GM18502 (cell line): ENCODE measurements around the gene STXBP6.

Experiments used
- ATAC-seq: cut with Tn5 transposase; IDR thresholded peaks from one replicate; pipeline ENCODE4 v1.9.1; 2021; ENCODE audit warnings: mild to moderate bottlenecking; ENCODE audit not compliant: unreplicated experiment, poor library complexity

The STXBP6 gene

GRCh38 chr14:24895622-24896021 lies 154.3 kb downstream of the STXBP6 start:
- ATAC-seq = no peak

DNA sequence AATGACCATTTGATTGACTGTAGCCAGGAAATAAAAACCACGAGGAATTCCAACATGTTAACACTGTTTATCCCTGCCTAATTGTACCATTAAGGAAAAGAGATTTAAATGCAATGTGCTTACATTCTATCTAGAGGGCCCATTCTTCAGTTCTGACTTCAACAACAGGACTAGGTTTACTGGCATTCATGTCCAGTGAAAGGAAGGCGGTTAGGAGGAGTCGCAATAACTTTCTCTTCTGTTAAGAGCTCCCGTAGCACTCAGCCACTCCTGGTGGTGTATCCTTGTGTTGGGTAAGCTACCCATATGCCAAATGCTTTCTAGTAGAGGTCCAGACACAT lies 154.7 kb downstream of the STXBP6 start:
- no peak for ATAC-seq

DNA sequence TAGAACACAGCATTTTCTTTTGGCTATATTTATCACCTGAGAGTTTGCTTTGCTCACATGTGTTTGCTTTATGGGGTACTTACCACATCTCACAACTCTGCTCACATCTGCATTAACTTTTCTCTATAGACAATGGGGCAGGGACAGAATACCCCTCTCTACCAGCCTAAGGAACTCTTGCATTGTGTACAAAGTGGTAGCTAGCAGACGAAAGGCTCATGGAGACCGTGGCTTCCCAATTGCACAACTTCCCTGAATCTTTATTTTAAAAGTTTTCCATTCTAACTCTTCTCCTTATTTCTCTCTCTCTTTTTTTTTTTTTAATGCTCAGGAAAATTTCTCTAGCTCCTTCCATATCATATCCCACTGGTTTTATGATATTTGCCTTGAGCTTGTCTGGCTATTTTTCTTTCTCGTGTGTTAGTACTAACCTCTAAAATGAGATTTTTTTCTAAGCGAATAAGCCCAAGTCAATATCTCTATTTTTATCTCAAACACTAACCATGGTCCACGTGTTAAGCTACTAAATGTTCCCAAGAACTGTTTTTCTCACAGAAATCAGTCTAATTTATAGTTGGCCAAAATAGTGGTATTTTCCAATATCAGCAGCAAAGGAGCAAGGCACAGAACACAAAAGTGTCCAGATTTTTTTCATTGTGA lies 155.2 kb downstream of the STXBP6 start:
- ATAC-seq = no peak

DNA sequence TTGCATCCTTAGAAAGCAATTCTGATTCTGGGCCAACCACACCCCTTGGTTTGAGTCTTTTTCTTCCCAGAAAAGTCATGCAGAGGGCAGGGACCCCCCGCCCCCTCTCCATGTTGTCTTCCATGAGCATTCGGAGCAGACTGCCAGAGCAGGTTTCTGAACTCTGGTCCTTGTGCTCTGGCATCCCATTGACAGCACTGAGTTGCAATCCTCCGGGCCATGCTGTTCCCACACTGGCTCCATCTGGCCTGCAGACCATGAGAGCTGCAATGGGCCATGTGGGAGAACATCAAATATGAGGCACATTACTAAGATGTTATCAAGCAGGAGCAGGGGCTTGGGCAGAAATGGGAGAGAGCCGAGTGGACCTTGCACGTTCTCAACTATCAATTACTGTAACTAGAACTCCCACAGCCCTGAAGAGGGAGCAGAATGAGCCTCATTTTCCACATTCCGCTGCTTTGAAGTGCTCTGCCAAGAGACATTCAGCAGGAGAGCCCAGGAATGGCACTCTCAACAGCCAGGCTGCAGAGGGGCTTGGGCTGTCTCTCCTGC lies 157.4 kb downstream of the STXBP6 start:
- no peak for ATAC-seq

- no peak for ATAC-seq
Observed at GRCh38 chr14:24891987-24892496, 157.9 kb downstream of the STXBP6 start.

DNA sequence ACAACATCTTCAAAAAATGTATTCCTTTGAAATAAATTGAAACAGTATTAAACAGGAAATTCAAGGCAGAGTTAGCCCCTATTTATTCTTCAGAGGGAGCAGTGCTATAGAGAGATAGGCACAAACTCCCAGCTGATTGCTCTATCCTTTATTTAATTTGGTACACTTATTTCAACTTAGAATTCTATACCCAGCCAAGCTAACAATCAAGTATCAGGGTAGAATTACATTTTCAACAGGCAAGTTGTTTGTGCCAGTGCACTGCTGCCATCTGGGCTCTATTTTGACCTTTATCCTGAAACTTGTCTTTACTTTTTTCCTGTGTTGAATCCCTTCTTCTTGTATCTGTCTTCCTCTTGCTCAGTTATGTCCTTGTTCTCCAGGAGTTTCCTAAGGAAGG lies 159.2 kb downstream of the STXBP6 start:
- no peak for ATAC-seq

GRCh38 chr14:24889843-24890242 lies 160.1 kb downstream of the STXBP6 start:
- no peak for ATAC-seq

GRCh38 chr14:24888532-24888931 lies 161.4 kb downstream of the STXBP6 start:
- ATAC-seq = no peak

- ATAC-seq = no peak
Observed at GRCh38 chr14:24887623-24888304, 162.2 kb downstream of the STXBP6 start.

DNA sequence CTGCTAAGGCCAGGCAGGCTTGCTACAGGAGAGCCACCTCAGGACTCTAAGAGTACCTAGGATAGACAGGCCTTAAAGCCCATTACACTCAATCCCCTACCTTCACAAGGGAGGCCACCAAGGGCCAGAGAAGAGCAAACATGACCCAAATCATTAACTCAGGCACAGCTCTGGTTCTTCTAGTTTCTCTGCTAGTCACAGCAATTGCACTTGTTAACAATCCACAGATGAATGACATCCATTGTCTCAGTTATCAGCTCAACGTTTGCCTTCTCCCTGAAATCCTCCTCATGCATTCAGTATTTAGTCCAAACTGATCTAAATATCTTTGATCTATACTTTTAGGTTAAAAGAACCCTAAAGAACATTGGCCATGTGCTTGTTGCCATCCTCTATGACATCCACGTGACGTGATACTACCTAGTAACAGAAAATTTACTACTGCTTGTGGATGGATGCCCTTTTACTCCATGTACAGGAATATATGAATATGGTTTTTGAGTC lies 164.5 kb downstream of the STXBP6 start:
- ATAC-seq = no peak

DNA sequence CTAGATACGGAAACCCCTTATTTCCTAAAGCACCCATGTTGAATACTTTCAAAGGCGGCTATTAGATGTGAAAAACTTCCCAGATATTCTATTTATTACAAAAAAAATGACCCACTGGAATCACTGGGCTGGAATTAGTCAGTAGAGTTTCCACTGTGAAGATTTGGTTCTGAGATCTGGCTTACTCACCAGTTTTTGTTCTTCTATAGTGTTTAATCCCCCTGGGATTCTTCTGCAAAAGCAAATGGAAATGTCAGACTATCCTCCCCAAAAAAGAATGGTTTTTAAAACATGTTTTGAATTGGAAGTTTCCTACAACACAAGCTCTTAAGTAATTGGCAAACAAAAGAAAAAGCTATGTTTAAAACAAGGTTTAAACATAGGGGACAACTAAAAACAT lies 166.4 kb downstream of the STXBP6 start:
- no peak for ATAC-seq

DNA sequence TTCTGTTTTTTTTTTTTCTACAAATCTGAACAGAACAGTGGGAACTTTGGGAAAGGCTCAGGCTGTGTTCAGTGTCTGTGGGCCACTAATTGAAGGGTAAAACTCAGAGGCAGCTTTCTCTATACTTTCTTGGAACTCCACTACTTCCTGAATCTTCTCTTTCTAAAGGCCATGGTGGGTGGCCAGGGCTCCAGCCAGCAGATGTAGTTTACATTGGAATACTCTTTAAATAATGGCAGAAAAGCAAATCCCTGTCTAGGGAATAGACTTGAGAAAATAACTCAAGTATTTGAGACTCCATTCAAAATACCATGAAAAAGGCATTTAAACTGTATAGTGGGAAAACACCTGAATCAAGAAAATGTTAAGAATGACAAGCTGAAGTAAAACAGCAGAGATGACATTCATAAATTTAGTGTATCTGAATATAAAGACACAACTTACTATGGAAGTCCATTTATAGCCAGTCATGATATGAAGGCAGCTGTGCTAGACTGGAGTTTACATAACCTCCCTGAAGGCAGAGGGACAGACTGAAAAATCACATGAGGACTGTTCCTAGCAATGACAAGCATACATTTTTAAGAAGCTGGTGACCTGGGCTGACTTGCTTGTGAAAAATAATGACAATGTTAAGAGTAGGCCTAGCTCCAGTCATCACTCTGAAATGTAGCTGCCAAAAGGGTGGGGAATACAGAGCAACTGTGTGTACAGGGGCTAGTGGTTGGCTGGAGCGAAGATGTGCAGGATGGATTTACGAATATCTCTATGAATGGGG lies 168.6 kb downstream of the STXBP6 start:
- ATAC-seq = no peak

- no peak for ATAC-seq
Observed at GRCh38 chr14:24880689-24881088, 169.3 kb downstream of the STXBP6 start.

DNA sequence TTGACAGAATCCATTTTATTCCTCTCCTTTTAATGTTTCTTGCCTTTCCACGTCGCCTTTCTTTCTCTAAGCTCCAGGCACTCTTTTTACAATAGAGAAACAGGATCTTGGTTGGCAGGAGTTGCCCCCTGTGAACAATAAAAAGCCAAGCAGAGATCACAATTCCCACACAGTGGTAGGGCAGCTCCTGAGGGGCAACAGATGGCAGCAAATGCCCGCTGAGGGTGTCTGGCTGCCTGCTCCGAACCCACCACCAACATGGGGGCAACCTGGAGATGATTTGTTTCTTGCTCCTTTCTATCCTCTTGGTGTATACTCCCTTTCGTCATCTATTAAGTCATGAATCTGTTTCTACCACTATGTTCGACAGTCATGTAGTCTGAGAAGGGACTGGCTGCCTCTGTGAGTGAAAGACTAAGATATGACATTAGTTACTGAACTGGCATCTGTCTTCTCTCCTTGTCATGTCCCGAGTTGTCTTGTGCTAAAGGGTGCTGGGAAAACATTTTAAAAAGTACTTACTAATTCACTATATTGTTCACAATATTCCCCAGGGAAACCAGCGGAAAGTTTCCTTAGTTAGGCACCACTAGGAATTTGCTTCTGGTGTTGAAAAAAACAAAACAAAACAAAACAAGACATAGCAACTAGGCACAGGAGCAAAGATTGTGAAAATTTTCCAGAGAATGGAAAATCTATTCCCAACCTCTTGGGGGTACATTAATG lies 170.1 kb downstream of the STXBP6 start:
- ATAC-seq = no peak

DNA sequence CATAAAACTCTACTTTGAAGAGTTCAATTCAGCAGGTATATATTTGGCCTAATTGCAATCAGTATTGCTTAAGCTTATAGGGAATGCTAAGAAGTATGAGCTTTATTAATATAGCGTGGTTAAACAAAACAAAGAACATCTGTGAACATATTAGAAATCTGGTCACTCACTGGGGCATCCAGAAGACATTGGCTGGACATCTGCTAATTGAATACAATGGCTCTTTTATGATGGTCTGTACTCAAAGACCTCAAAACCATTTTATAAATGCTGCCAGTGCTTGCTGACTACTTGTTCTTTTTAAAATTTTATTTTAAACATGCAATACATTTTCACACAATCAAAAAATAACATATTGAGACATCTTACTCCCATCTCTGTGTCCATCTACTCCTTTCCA lies 173.0 kb downstream of the STXBP6 start:
- no peak for ATAC-seq

DNA sequence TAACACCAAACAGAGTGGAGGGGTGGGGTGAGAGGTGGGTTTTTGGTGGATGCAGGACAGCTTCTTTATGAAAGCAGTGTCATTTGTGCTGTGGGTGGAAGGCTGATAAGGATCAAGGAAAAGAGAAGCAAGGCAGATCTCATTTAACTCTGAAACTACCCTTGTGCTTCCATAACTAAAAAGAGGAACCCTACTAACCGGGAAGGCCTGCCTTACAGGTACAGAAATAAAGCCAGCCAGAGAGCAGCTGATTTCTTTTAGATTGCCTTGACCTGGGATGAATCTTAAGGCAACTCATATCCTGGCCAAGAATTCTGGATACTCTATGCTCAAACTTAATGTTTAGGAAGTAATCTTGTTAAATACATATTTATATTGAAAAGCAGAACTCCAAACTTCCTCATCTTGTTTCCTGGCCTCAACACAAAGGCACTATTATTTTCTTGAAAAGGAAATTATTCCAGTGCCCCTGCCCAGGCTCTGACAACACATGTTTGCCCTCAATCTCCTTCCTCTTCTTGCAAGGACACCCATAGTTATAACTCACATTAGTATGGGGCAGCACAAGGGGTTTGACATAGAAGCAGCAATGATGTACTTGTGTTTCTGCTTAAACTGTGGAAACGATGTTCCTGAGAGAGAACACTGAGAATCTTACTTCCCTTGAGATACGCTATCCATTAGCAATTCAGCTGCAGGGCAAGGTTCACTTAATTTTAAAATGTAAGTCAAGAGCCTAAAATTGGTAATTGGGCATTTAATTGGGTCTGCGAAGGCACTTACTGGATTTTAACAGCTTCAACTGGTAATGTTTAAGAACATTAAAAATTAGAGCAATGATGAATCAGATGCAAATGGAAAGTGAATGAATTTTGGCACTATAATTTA lies 173.7 kb downstream of the STXBP6 start:
- ATAC-seq = no peak

DNA sequence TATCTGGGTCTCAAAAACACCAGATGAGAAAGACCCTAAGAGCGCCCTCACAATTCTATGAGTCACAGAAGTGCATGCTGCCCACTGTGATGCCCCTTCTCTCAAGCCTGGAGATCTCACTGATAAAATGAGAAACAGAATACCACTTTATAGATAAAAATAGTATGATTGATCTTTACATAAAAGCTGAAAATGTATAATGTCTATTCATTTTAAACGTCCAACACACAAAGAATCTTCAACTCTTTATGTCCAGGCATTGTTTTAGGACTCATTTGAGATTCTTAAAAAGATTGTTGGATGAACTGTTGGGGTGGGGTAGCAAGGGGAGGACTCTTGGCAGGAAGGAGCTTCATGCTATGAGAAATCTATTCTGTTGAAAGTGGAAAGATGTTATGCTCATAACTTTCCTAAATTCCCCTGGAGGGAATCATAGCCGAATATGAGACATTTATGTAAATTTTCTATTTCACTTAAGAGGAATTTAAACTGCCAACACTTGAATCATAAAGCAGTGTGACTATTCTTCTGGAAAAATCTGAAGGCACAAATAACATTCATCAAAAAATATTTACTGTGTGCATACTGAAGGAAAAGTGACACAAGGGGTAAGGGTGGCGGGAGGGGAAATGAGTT lies 174.6 kb downstream of the STXBP6 start:
- no peak for ATAC-seq

- ATAC-seq = no peak
Observed at GRCh38 chr14:24874514-24875202, 175.3 kb downstream of the STXBP6 start.
